Fibroblast of skin of right biceps (primary cell): ENCODE data around the gene HES1.

Experiments
- DNase-seq: peaks from one replicate; pipeline ENCODE4 v3.0.0-alpha.2; 2013

Gene HES1

DNA sequence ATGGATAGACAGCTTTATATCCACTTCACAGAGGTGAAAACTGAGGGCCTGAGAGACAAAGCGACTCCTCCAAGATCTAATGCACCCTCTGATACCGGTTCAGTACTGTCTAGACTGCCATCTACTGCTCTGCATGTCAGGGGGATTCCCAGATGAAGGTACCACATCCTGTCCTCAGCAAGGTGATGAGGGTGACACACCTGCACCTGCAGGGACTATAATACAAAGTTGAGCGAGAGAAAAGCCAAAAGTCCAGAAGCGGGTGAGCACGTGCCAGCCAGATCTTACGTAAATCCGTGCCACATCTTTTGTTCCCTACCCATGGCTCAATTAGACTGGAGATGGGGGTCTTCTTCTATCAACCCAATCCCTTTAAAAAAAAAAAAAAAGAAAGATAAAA, 32.4 kb upstream of the HES1 start:
- no peak for DNase-seq

DNA sequence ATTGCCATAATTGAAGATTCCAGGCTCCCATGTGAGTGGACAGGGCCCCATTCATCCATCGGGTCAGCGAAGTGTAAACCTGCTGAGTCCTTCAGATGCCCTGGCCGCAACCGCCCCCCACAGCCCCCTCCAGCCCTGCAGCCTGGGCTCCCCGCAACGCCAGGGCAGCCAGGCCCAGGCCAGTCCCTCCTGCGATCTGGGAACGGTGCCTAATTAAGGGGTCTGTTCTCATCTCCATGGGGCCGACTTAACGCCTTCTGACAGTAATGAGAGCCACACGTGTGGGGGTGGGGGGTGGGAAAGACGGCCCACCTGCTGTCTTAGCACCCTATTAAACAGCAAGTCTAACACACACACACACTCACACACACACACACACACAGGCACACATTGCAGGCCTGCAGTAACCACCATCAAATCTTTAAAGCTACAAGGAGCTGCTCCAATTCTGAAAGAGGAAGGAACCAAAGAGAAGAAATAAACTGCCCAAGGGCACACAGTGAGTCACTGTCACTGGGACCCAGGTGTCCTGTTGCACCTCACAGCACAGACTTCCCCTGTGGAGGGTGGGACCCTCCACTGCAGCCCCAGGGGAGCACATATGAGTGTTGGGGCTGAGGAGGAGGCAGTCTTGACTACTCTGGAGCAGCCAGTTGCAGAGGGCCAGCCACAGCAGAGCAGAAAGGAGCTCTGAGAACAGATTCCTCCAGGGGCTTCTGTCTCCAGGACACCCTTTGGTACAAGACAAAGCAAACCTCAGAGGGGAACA, 31.8 kb upstream of the HES1 start:
- no peak for DNase-seq

DNA sequence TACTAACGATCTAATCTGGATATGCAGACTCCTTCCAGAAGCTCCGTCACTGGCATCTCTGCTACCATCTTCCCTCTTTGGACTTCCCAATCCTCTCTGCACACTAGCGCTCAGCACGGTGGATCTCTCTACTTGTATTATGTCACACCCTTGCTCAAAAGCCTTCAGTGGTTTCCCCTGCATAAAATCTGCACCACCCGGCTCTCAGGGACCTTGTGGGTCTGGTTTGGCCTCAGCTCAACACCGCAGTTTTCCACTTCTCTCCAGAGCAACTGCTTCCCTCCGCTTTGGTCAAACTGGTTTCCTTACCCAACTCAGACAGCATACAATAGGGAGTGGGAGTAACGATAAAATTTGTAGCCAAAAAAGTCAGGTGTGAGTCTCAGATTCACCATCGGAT, 30.7 kb upstream of the HES1 start:
- DNase-seq, result no peak

DNA sequence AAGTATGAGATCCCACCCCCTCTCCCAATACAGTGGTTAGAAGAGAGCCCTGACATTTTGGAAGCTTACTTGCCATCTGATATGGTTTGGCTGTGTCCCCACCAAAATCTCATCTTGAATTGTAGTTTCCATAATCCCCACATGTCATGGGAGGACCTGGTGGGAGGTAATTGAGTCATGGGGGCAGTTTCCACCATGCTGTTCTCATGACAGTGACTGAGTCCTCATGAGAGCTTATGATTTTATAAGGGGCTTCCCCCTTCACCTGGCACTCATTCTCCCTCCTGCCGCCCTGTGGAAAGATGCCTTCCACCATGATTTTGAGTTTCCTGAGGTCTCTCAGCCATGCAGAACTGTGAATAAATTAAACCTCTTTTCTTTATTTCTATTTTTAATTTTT, 28.8 kb upstream of the HES1 start:
- no peak for DNase-seq

DNA sequence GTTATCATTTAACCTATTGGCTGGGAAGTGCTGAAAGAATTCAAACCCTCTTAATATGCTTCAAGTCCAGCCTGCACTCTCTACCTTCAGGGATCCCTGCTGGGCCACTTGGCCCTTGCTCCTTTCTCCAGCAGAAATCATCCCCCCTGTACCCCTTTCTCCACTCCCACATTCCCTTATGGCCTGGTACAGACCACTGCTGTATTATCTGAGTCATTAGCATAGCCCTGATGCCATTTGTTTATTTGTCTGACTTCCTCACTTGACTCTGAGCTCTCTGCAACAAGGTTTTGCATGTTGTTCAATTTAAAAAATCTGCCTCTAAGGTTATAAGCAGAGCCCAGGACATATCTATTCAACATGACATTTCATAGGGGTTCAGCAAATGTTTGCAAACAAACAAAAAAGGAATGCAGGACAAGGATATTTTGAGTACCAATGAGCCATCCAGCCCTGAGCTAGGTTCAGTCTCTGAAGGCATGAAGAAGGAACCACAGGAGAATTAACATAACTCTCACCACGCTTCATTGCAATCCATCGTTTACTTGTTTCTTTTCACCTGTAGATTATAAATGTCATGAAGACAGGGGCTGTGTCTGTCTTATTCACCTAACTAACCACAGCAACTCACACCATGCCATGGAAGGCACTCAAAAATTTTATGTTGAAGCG, 26.6 kb upstream of the HES1 start:
- DNase-seq, result no peak

GRCh38 chr3:194110483-194110882, 25.5 kb upstream of the HES1 start:
- DNase-seq, result no peak

- DNase-seq, result no peak
These were observed 24.6 kb upstream of the HES1 start for GRCh38 chr3:194111336-194111735.

- no peak for DNase-seq
These were observed 23.5 kb upstream of the HES1 start for GRCh38 chr3:194112120-194113106.

GRCh38 chr3:194114123-194114522, 21.8 kb upstream of the HES1 start:
- no peak for DNase-seq

GRCh38 chr3:194117104-194117845, 18.7 kb upstream of the HES1 start:
- no peak for DNase-seq

DNA sequence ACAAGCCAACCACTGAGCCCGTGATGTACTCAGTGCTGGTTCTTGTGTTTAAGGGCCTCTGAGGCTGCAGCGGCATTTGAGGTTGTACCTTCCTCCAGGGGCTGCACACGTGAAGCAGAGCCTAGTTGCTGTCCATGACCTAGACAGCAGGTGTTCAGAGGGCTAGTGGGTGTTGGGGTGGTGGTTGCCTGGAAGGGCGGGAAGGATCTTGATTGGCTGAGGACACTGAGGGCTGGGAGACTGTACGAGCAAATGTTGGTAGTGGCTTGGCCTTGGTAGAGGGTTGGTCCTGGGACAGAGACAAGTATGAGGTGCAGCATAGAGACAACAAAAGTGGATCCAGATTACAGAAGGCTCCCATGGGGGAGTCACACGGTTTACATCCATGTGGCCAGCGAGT, 17.0 kb upstream of the HES1 start:
- DNase-seq, result no peak

GRCh38 chr3:194119831-194120590, 15.9 kb upstream of the HES1 start:
- no peak for DNase-seq

GRCh38 chr3:194120789-194121770, 14.9 kb upstream of the HES1 start:
- no peak for DNase-seq

DNA sequence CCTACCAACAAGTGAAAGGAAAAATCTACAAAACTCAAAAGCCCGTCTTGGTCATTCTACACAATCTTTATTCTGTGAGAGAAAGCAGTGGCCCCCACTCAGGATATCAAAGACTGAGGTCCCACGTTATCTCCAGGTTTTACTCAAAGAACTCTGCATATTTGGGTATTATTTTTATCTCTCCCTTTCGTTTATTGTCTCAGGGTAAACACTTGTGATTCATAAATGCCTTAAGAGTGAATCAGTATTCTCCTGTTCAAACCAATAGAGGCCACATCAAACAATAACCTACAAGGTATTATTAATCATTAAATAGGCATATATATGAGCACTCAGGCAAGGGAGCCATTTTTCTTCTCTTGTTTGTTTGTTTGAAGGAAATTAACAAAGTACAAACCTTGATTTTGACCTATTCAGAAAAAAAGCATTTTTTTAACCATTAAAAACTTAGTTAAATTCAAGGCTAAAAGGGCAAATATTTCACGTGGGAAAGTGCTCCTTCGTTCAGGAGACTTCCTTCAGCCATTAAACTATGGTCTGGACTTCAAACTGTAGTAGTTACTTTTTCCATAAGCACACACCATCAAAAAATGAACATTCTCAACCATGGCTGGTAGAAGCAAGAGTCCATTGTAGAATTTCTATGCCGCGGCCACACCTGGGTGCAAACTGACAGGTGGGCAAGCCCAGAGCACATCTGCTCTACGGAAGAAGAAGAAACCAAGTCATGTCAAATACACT, 13.9 kb upstream of the HES1 start:
- peak; percentile 42 for DNase-seq

GRCh38 chr3:194123726-194124125, 12.2 kb upstream of the HES1 start:
- DNase-seq, result no peak

- DNase-seq, result no peak
These were observed 11.8 kb upstream of the HES1 start for GRCh38 chr3:194124193-194124592.

DNA sequence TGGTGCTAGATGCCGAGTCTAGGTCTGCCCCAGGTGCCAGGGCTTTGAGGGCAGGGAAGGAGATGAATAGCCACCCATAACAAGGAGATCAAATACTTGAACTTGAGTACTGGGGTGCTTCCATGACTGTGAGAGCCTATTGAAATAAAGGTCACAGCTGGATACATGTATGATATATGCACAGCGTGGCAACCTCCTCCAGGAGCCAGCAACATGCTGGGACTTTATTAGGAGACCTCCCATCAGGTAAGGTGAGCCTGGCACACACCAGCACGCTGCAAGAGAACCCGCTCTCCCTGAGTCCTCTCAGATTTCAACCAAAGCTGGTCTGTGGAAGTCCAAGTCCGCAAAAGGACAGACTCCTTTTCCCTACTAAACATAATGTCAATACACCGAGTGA, 10.5 kb upstream of the HES1 start:
- no peak for DNase-seq

- no peak for DNase-seq
These were observed 9.2 kb upstream of the HES1 start for GRCh38 chr3:194126790-194127189.

GRCh38 chr3:194128202-194128918, 7.6 kb upstream of the HES1 start:
- DNase-seq, result peak; percentile 69
